Sigmoid colon (tissue), 7 donors: Measurements from ENCODE around the gene ESR1. TPM values are rescaled to one million over a fixed set of nuclear protein-coding genes. Genes with fewer than 3 reads are reported as not detected.
A peak's percentile ranks its signal among the peaks of the same experiment; 100 is the strongest.

Source experiments
- DNase-seq: peaks from one replicate; pipeline ENCODE4 v3.0.0-alpha.2; 2019
- H3K27ac ChIP-seq, 4 donors: fragments of 200-600 bp; sonication (generic); one replicate each; pipeline ENCODE4 v1.5.1; 2016 to 2019; ENCODE audit warnings: mild to moderate bottlenecking in 1 of 4
- H3K27me3 ChIP-seq, 3 donors: fragments of 200-600 bp; sonication (generic); one replicate each; pipeline ENCODE4 v1.5.1; 2019; ENCODE audit warnings: mild to moderate bottlenecking in 1 of 3
- H3K36me3 ChIP-seq, 4 donors: fragments of 200-600 bp; sonication (generic); one replicate each; pipeline ENCODE4 v1.5.1; 2016 to 2019
- H3K4me1 ChIP-seq, 4 donors: fragments of 200-600 bp; sonication (generic); one replicate each; pipeline ENCODE4 v1.5.1; 2017 to 2019
- H3K4me3 ChIP-seq, 4 donors: fragments of 200-600 bp; sonication (generic); one replicate each; pipeline ENCODE4 v1.5.1; 2017 to 2019; ENCODE audit warnings: mild to moderate bottlenecking in 2 of 4, moderate library complexity in 1 of 4
- H3K9me3 ChIP-seq, 4 donors: fragments of 200-600 bp in 3 of 4; sonication (generic) in 3 of 4; one replicate each; pipeline versions ENCODE4 v1.5.1 to v1.6.1; 2013 to 2019
- EP300 ChIP-seq, 4 donors: sonication (generic); formaldehyde crosslinking; IDR thresholded peaks; one replicate each; pipeline ENCODE4 v1.6.1; 2017; ENCODE audit warnings: antibody characterized with exemption in 4 of 4
- POLR2A ChIP-seq, 2 donors: fragments of 450-650 bp; IDR thresholded peaks; one replicate each; pipeline ENCODE4 v1.6.1; 2016; ENCODE audit warnings: antibody characterized with exemption in 2 of 2, mild to moderate bottlenecking in 2 of 2, moderate library complexity in 2 of 2
- POLR2AphosphoS5 ChIP-seq, 4 donors: sonication (generic); formaldehyde crosslinking; IDR thresholded peaks; one replicate each; pipeline ENCODE4 v1.6.1; 2017; ENCODE audit warnings: antibody characterized with exemption in 4 of 4
- WGBS, 2 donors: extraction: QIAGEN DNeasy Blood & Tissue Kit; methylation state at CpG; one replicate each; pipeline ENCODE4 v1.1.7; 2013; 5-methylcytosine and 5-hydroxymethylcytosine counted together
- intact Hi-C: fragments of 100-400 bp; cut with DNase I; formaldehyde crosslinking; loops from one replicate; pipeline ENCODE4 v1.15.1; 2023
- polyA plus RNA-seq, 3 donors: library from polyadenylated mRNA; stranded (reverse); fragments of 200-250 nt; gene quantifications; one replicate each; pipeline ENCODE4 v1.2.3, GENCODE V29; 2013
- total RNA-seq, 4 donors: library from RNA; depleted of rRNA; stranded (reverse); fragments of >200 nt; gene quantifications; one replicate each; pipeline ENCODE4 v1.1.0, GENCODE V29; 2016
- TF ChIP-seq, protein P1 (sequence below), 4 experiments: fragments of 450-650 bp in 3 of 4; fragments of 200-600 bp in 1 of 4; IDR thresholded peaks; one replicate each; pipeline ENCODE4 v1.5.1; 2016 to 2019; ENCODE audit warnings: antibody characterized with exemption in 4 of 4, mild to moderate bottlenecking in 3 of 4, moderate library complexity in 2 of 4
- donor health status: healthy with polysubstance abuse.
- donor health status: Bipolar disorder and iron deficiency.
- donor health status: healthy.

Gene ESR1
- total and polyA plus RNA-seq, 7 donors, result under 0.01 to 2.2 (median 0.91) TPM; not detected in 1

DNA sequence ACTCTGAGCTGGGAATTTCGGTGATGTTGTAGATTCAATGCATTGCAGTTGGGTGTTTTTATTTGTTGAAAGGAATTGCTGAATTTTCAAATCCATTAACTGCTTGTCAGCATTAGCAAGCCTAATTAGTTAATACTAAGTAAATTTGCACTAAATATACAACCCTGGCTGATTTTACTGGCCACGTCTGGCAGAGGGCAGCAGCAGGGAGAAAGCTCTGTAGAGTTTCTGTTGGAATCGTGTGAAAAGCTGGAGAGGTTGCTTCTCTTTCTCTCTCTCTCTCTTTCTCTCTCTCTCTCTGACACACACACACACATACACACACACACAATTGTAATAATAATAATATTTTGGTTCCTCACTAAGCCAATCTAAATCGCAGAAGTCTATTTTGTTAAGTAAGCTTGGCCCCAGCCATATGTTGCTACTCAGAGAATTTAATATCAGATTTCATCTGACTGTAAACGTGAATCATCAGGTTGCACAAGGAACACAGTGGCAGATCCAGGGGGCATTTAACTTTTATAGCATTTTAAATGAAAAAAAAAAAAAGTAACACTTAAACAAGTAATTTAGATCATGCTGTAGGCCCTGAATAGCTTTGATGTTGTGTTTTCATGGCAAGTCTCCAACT lies 289.5 kb downstream of the ESR1 start:
- intact Hi-C loops, result no loop called here
- H3K27ac ChIP-seq, result no peak overlapping the region
- H3K36me3 ChIP-seq, result no peaks in the 10 kb centered on the region
- no peak overlapping the region for H3K4me3 ChIP-seq
- no peaks in the 10 kb centered on the region for H3K27me3 ChIP-seq
- WGBS, 2 donors, result 58 to 70% methylated on average over 5 of the region's 5 CpGs
- DNase-seq, result no peak
- no peaks in the 10 kb centered on the region for H3K9me3 ChIP-seq
- no peak for TF ChIP-seq EP300 (IDR thresholded peaks at IDR 0.05)
- no peak for TF ChIP-seq POLR2A (IDR thresholded peaks at IDR 0.05)
- TF ChIP-seq, protein P1, sequence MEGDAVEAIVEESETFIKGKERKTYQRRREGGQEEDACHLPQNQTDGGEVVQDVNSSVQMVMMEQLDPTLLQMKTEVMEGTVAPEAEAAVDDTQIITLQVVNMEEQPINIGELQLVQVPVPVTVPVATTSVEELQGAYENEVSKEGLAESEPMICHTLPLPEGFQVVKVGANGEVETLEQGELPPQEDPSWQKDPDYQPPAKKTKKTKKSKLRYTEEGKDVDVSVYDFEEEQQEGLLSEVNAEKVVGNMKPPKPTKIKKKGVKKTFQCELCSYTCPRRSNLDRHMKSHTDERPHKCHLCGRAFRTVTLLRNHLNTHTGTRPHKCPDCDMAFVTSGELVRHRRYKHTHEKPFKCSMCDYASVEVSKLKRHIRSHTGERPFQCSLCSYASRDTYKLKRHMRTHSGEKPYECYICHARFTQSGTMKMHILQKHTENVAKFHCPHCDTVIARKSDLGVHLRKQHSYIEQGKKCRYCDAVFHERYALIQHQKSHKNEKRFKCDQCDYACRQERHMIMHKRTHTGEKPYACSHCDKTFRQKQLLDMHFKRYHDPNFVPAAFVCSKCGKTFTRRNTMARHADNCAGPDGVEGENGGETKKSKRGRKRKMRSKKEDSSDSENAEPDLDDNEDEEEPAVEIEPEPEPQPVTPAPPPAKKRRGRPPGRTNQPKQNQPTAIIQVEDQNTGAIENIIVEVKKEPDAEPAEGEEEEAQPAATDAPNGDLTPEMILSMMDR (IDR thresholded peaks at IDR 0.05), result no peak
- TF ChIP-seq POLR2AphosphoS5 (IDR thresholded peaks at IDR 0.05), result peak in 1 of 4 donors; percentile 9
- peaks cover 0 to 14% (median 4%) of the 10 kb centered on the region in 4 donors for H3K4me1 ChIP-seq

DNA sequence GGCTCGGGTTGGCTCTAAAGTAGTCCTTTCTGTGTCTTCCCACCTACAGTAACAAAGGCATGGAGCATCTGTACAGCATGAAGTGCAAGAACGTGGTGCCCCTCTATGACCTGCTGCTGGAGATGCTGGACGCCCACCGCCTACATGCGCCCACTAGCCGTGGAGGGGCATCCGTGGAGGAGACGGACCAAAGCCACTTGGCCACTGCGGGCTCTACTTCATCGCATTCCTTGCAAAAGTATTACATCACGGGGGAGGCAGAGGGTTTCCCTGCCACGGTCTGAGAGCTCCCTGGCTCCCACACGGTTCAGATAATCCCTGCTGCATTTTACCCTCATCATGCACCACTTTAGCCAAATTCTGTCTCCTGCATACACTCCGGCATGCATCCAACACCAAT lies 291.2 kb downstream of the ESR1 start:
- 88 to 92% methylated on average over 14 of the region's 14 CpGs for WGBS, 2 donors
- intact Hi-C loops, result no loop called here
- Histone ChIP-seq H3K27ac (no peak overlapping the region), H3K4me3 (no peak overlapping the region), H3K27me3 (no peaks in the 10 kb centered on the region), H3K36me3 (no peaks in the 10 kb centered on the region), H3K9me3 (no peaks in the 10 kb centered on the region), H3K4me1 (peaks cover 0 to 14% (median 4%) of the 10 kb centered on the region in 4 donors)
- DNase-seq, result no peak
- no peak for TF ChIP-seq POLR2AphosphoS5 (IDR thresholded peaks at IDR 0.05)
- no peak for TF ChIP-seq POLR2A (IDR thresholded peaks at IDR 0.05)
- TF ChIP-seq EP300 (IDR thresholded peaks at IDR 0.05), result no peak
- TF ChIP-seq, protein P1 (IDR thresholded peaks at IDR 0.05), result no peak

DNA sequence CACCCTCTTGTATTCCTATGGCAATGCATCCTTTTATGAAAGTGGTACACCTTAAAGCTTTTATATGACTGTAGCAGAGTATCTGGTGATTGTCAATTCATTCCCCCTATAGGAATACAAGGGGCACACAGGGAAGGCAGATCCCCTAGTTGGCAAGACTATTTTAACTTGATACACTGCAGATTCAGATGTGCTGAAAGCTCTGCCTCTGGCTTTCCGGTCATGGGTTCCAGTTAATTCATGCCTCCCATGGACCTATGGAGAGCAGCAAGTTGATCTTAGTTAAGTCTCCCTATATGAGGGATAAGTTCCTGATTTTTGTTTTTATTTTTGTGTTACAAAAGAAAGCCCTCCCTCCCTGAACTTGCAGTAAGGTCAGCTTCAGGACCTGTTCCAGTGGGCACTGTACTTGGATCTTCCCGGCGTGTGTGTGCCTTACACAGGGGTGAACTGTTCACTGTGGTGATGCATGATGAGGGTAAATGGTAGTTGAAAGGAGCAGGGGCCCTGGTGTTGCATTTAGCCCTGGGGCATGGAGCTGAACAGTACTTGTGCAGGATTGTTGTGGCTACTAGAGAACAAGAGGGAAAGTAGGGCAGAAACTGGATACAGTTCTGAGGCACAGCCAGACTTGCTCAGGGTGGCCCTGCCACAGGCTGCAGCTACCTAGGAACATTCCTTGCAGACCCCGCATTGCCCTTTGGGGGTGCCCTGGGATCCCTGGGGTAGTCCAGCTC lies 292.1 kb downstream of the ESR1 start:
- H3K36me3 ChIP-seq, result no peaks in the 10 kb centered on the region
- intact Hi-C loops, result no loop called here
- WGBS, 2 donors, result 87 to 91% methylated on average over 4 of the region's 4 CpGs
- DNase-seq, result no peak
- H3K27ac ChIP-seq, result peak overlapping the region in 1 of 4 donors; percentile 40
- no peaks in the 10 kb centered on the region for H3K9me3 ChIP-seq
- peaks cover 0 to 14% (median 4%) of the 10 kb centered on the region in 4 donors for H3K4me1 ChIP-seq
- H3K27me3 ChIP-seq, result no peaks in the 10 kb centered on the region
- no peak overlapping the region for H3K4me3 ChIP-seq
- TF ChIP-seq, protein P1 (IDR thresholded peaks at IDR 0.05), result no peak
- no peak for TF ChIP-seq POLR2A (IDR thresholded peaks at IDR 0.05)
- TF ChIP-seq EP300 (IDR thresholded peaks at IDR 0.05), result no peak
- no peak for TF ChIP-seq POLR2AphosphoS5 (IDR thresholded peaks at IDR 0.05)

DNA sequence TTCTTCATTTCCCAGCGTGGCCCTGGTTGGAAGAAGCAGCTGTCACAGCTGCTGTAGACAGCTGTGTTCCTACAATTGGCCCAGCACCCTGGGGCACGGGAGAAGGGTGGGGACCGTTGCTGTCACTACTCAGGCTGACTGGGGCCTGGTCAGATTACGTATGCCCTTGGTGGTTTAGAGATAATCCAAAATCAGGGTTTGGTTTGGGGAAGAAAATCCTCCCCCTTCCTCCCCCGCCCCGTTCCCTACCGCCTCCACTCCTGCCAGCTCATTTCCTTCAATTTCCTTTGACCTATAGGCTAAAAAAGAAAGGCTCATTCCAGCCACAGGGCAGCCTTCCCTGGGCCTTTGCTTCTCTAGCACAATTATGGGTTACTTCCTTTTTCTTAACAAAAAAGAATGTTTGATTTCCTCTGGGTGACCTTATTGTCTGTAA lies 292.7 kb downstream of the ESR1 start:
- Histone ChIP-seq H3K4me1 (peaks cover 0 to 10% (median 0%) of the 10 kb centered on the region in 4 donors), H3K9me3 (no peaks in the 10 kb centered on the region), H3K27ac (peak overlapping the region in 1 of 4 donors; percentile 40), H3K27me3 (no peaks in the 10 kb centered on the region), H3K4me3 (no peak overlapping the region), H3K36me3 (no peaks in the 10 kb centered on the region)
- WGBS, 2 donors, result 47 to 58% methylated on average over 7 of the region's 7 CpGs
- DNase-seq, result no peak
- intact Hi-C loops, result no loop called here
- no peak for TF ChIP-seq POLR2AphosphoS5 (IDR thresholded peaks at IDR 0.05)
- no peak for TF ChIP-seq EP300 (IDR thresholded peaks at IDR 0.05)
- TF ChIP-seq, protein P1 (IDR thresholded peaks at IDR 0.05), result no peak
- no peak for TF ChIP-seq POLR2A (IDR thresholded peaks at IDR 0.05)
